ENCODE results near the gene ANO2. TPM values are rescaled to one million over a fixed set of nuclear protein-coding genes. Genes with fewer than 3 reads are reported as not detected.

The ANO2 gene
- total RNA-seq, 1 experiment from 2014 or later, result 0.68 TPM

GRCh38 chr12:5807090-5807414 is 138.0 kb downstream of the ANO2 start:
- POLR2A ChIA-PET, result no interaction called here
- Mint-ChIP-seq H3K9me3 (ENCODE audit: unreplicated experiment) (no peaks in the 10 kb centered on the region), H3K27ac (ENCODE audit: unreplicated experiment) (no peak overlapping the region), H3K36me3 (ENCODE audit: insufficient read depth, unreplicated experiment) (no peaks in the 10 kb centered on the region), H3K27me3 (ENCODE audit: insufficient read depth, unreplicated experiment) (peaks cover 8% of the 10 kb centered on the region), H3K4me3 (ENCODE audit: unreplicated experiment) (no peak overlapping the region), H3K4me1 (ENCODE audit: low read depth, unreplicated experiment) (no peaks in the 10 kb centered on the region)
- H3K36me3 ChIP-seq (ENCODE audit: control insufficient read depth, insufficient read depth, low read length), result no peaks in the 10 kb centered on the region
- H3K27me3 ChIP-seq (replicated peaks; ENCODE audit: control insufficient read depth, insufficient read depth, low read length), result no peaks in the 10 kb centered on the region; the same call in 1 of the 2 replicates
- intact Hi-C loops (cut with micrococcal nuclease; ENCODE audit: unreplicated experiment), result no loop called here
- no TSS peak for BruUV-seq (replicated peaks)
- TF ChIP-seq, protein P1, sequence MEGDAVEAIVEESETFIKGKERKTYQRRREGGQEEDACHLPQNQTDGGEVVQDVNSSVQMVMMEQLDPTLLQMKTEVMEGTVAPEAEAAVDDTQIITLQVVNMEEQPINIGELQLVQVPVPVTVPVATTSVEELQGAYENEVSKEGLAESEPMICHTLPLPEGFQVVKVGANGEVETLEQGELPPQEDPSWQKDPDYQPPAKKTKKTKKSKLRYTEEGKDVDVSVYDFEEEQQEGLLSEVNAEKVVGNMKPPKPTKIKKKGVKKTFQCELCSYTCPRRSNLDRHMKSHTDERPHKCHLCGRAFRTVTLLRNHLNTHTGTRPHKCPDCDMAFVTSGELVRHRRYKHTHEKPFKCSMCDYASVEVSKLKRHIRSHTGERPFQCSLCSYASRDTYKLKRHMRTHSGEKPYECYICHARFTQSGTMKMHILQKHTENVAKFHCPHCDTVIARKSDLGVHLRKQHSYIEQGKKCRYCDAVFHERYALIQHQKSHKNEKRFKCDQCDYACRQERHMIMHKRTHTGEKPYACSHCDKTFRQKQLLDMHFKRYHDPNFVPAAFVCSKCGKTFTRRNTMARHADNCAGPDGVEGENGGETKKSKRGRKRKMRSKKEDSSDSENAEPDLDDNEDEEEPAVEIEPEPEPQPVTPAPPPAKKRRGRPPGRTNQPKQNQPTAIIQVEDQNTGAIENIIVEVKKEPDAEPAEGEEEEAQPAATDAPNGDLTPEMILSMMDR (IDR thresholded peaks at IDR 0.05; ENCODE audit: insufficient read depth in 1 of 2, low read depth in 1 of 2, low read length in 1 of 2, severe bottlenecking in 1 of 2, unreplicated experiment in 1 of 2), result no peak
- CTCF ChIA-PET, result no interaction called here
- H3K4me1 ChIP-seq, result peaks cover 8% of the 10 kb centered on the region
- DNase-seq, result no peak
- H3K9me3 ChIP-seq, result no peaks in the 10 kb centered on the region
- no peak overlapping the region for H3K4me3 ChIP-seq (ENCODE audit: low read depth, low read length)

- no peaks in the 10 kb centered on the region for H3K9me3 ChIP-seq
- no peak overlapping the region for H3K4me3 ChIP-seq (ENCODE audit: low read depth, low read length)
- BruUV-seq (replicated peaks), result no TSS peak
- H3K27me3 ChIP-seq (replicated peaks; ENCODE audit: control insufficient read depth, insufficient read depth, low read length), result no peaks in the 10 kb centered on the region; the same call in 1 of the 2 replicates
- peaks cover 10% of the 10 kb centered on the region for H3K27me3 Mint-ChIP-seq (ENCODE audit: insufficient read depth, unreplicated experiment)
- CTCF ChIA-PET, result no interaction called here
- no peaks in the 10 kb centered on the region for H3K36me3 ChIP-seq (ENCODE audit: control insufficient read depth, insufficient read depth, low read length)
- TF ChIP-seq, protein P1 (IDR thresholded peaks at IDR 0.05; ENCODE audit: insufficient read depth in 1 of 2, low read depth in 1 of 2, low read length in 1 of 2, severe bottlenecking in 1 of 2, unreplicated experiment in 1 of 2), result no peak
- H3K27ac Mint-ChIP-seq (ENCODE audit: unreplicated experiment), result no peak overlapping the region
- H3K4me3 Mint-ChIP-seq (ENCODE audit: unreplicated experiment), result no peak overlapping the region
- intact Hi-C loops (cut with micrococcal nuclease; ENCODE audit: unreplicated experiment), result no loop called here
- POLR2A ChIA-PET, result no interaction called here
- no peaks in the 10 kb centered on the region for H3K9me3 Mint-ChIP-seq (ENCODE audit: unreplicated experiment)
- no peaks in the 10 kb centered on the region for H3K4me1 Mint-ChIP-seq (ENCODE audit: low read depth, unreplicated experiment)
- peaks cover 8% of the 10 kb centered on the region for H3K4me1 ChIP-seq
- DNase-seq, result no peak
- H3K36me3 Mint-ChIP-seq (ENCODE audit: insufficient read depth, unreplicated experiment), result no peaks in the 10 kb centered on the region
Measured at GRCh38 chr12:5806371-5807089, 138.5 kb downstream of the ANO2 start.

DNA sequence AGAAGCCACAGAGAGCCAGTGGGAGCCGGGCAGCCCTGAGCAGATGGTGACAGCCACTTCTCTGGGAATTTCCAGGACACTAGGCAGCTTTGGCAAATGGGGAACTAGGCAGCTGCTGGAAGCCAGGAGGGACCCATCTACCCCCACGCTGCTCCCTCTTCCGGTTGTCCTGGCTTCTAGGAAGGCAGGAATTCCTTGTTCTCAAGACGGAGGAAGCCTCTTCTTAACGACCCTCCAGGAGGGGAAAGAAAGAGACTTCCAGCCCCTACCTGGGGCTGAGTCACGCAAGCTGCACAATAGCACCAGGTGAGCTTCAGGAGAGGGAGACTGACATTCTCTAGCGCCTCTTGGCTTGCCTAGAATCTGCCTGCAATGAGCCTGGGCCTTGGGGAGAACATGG is 141.5 kb downstream of the ANO2 start:
- H3K27me3 Mint-ChIP-seq (ENCODE audit: insufficient read depth, unreplicated experiment), result peaks cover 21% of the 10 kb centered on the region
- no peaks in the 10 kb centered on the region for H3K9me3 ChIP-seq
- H3K9me3 Mint-ChIP-seq (ENCODE audit: unreplicated experiment), result no peaks in the 10 kb centered on the region
- no peak overlapping the region for H3K4me3 Mint-ChIP-seq (ENCODE audit: unreplicated experiment)
- no peak for DNase-seq
- H3K4me1 Mint-ChIP-seq (ENCODE audit: low read depth, unreplicated experiment), result no peaks in the 10 kb centered on the region
- no peaks in the 10 kb centered on the region for H3K36me3 ChIP-seq (ENCODE audit: control insufficient read depth, insufficient read depth, low read length)
- no peaks in the 10 kb centered on the region for H3K27me3 ChIP-seq (replicated peaks; ENCODE audit: control insufficient read depth, insufficient read depth, low read length)
- no peaks in the 10 kb centered on the region for H3K36me3 Mint-ChIP-seq (ENCODE audit: insufficient read depth, unreplicated experiment)
- no peak overlapping the region for H3K4me3 ChIP-seq (ENCODE audit: low read depth, low read length)
- H3K27ac Mint-ChIP-seq (ENCODE audit: unreplicated experiment), result no peak overlapping the region
- POLR2A ChIA-PET, result no interaction called here
- BruUV-seq (replicated peaks), result no TSS peak
- H3K4me1 ChIP-seq, result peaks cover 8% of the 10 kb centered on the region
- intact Hi-C loops (cut with micrococcal nuclease; ENCODE audit: unreplicated experiment), result loop anchor here (2.0 kb wide), 1 partner anchor 69 kb away; no protein-coding TSS in a partner anchor
- CTCF ChIA-PET, result no interaction called here
- TF ChIP-seq, protein P1 (IDR thresholded peaks at IDR 0.05; ENCODE audit: insufficient read depth in 1 of 2, low read depth in 1 of 2, low read length in 1 of 2, severe bottlenecking in 1 of 2, unreplicated experiment in 1 of 2), result no peak
